HepG2 (cell line): ENCODE data around the gene CTIF. TPM values are rescaled to one million over a fixed set of nuclear protein-coding genes. Genes with fewer than 3 reads are reported as not detected.

Experiments used
- ATAC-seq: fragments of 200-7000 bp; cut with Tn5 transposase; 3 replicates; pipeline ENCODE4 v1.9.1; 2020; ENCODE audit warnings: mild to moderate bottlenecking, moderate library complexity
- BruUV-seq: library from RNA; stranded (reverse); fragments of 400-500 nt; replicated peaks from 2 replicates; lab custom pipeline; 2021; lab: Mats Ljungman, UMichigan
- CTCF ChIA-PET: fragments of 300-600 bp; formaldehyde crosslinking; extraction: SDS; loops from one replicate; lab custom pipeline; 2021; ENCODE audit warnings: low total read pairs, inconsistent platforms, low intra/inter-chr PET ratio; lab: Yijun Ruan, JAX
- POLR2A ChIA-PET: fragments of 350-600 bp; sonication (Branson Sonifier 250); formaldehyde crosslinking; loops from one replicate; lab custom pipeline; 2020; ENCODE audit warnings: antibody characterized with exemption, inconsistent platforms; lab: Yijun Ruan, JAX
- DNase-seq: peaks from one replicate; pipeline ENCODE4 v3.0.0-alpha.2; 2015; ENCODE audit warnings: low spot score
- FAIRE-seq: peaks from 3 replicates; lab custom pipeline; 2011; peaks lifted over from hg19 to GRCh38; lab: Jason Lieb, UNC
- H2AFZ ChIP-seq: one replicate; pipeline ENCODE4 v1.6.1; 2011; ENCODE audit warnings: low read length, inconsistent platforms
- H3K27ac ChIP-seq: fragments of 300-600 bp; 3 replicates; pipeline ENCODE4 v1.8.0; 2011; ENCODE audit warnings: mixed run types, mild to moderate bottlenecking, mixed read lengths, low read length, inconsistent platforms; ENCODE audit not compliant: insufficient read depth; ENCODE audit errors: extremely low read length
- H3K27me3 ChIP-seq, 2 experiments: fragments of 200-600 bp in 1 of 2; 2 replicates in 1 of 2; 3 replicates in 1 of 2; pipeline versions ENCODE4 v1.6.0 to v1.8.0; 2011; ENCODE audit warnings: low read length in 2 of 2, mild to moderate bottlenecking in 2 of 2, moderate library complexity in 2 of 2, inconsistent platforms in 1 of 2; ENCODE audit not compliant: insufficient read depth in 2 of 2, control insufficient read depth in 1 of 2
- H3K36me3 ChIP-seq, 2 experiments: fragments of 200-600 bp in 1 of 2; replicated peaks in 1 of 2; 2 replicates in 1 of 2; 3 replicates in 1 of 2; pipeline versions ENCODE4 v1.5.1 to v1.8.0; 2011; ENCODE audit warnings: low read length in 2 of 2, inconsistent platforms in 1 of 2; ENCODE audit not compliant: insufficient read depth in 2 of 2, control insufficient read depth in 1 of 2
- H3K4me1 ChIP-seq: 2 replicates; pipeline ENCODE4 v1.5.1; 2012; ENCODE audit warnings: low read length, inconsistent platforms; ENCODE audit not compliant: insufficient read depth
- H3K4me2 ChIP-seq: 2 replicates; pipeline ENCODE4 v1.6.0; 2011; ENCODE audit warnings: low read depth, low read length, inconsistent platforms
- H3K4me3 ChIP-seq, 3 experiments: fragments of 200-600 bp in 1 of 3; sonication (generic), shearing (Covaris generic) in 1 of 3; replicated peaks in 1 of 3; 2 replicates each; pipeline ENCODE4 v1.5.1; 2011 to 2016; ENCODE audit warnings: low read length in 3 of 3, inconsistent platforms in 2 of 3, low read depth in 2 of 3, mild to moderate bottlenecking in 2 of 3, control low read depth in 1 of 3, mixed read lengths in 1 of 3; ENCODE audit not compliant: insufficient read depth in 1 of 3
- H3K79me2 ChIP-seq: one replicate; pipeline ENCODE4 v1.6.1; 2011; ENCODE audit warnings: low read length, inconsistent platforms; ENCODE audit not compliant: insufficient read depth
- H3K9ac ChIP-seq: 2 replicates; pipeline ENCODE4 v1.6.0; 2011; ENCODE audit warnings: mild to moderate bottlenecking, low read depth, low read length, inconsistent platforms; ENCODE audit not compliant: insufficient read depth
- H3K9me3 ChIP-seq: 2 replicates; pipeline ENCODE4 v1.5.1; 2012; ENCODE audit warnings: mild to moderate bottlenecking, low read length
- H4K20me1 ChIP-seq: 2 replicates; pipeline ENCODE4 v1.6.0; 2011; ENCODE audit warnings: inconsistent platforms, mild to moderate bottlenecking, low read length, moderate library complexity; ENCODE audit not compliant: insufficient read depth
- DNMT1 ChIP-seq: sonication (generic); formaldehyde crosslinking; IDR thresholded peaks from 2 replicates; pipeline ENCODE4 v1.5.1; 2020; ENCODE audit warnings: mild to moderate bottlenecking, missing genetic modification reagents
- KDM5B ChIP-seq: sonication (generic); formaldehyde crosslinking; IDR thresholded peaks from 2 replicates; pipeline ENCODE4 v1.4.0; 2020; ENCODE audit warnings: missing genetic modification reagents, mild to moderate bottlenecking, borderline replicate concordance
- PHF20 ChIP-seq: sonication (generic); formaldehyde crosslinking; IDR thresholded peaks from 2 replicates; pipeline ENCODE4 v1.5.0; 2020; ENCODE audit warnings: mild to moderate bottlenecking, missing genetic modification reagents
- STAT6 ChIP-seq: sonication (generic); formaldehyde crosslinking; IDR thresholded peaks from 2 replicates; pipeline ENCODE4 v1.4.0; 2020; ENCODE audit warnings: missing genetic modification reagents, mild to moderate bottlenecking, borderline replicate concordance
- ZBED4 ChIP-seq: sonication (generic); formaldehyde crosslinking; IDR thresholded peaks from 2 replicates; pipeline ENCODE4 v1.4.0; 2020; ENCODE audit warnings: missing genetic modification reagents, borderline replicate concordance
- ZNF407 ChIP-seq: sonication (generic); formaldehyde crosslinking; IDR thresholded peaks from one replicate; pipeline ENCODE4 v1.5.1; 2020; ENCODE audit warnings: mild to moderate bottlenecking, missing genetic modification reagents; ENCODE audit errors: not compliant biosample characterization
- ZNF546 ChIP-seq: sonication (generic); formaldehyde crosslinking; conservative IDR thresholded peaks from 2 replicates; pipeline ENCODE4 v1.8.1; 2023; ENCODE audit warnings: mild to moderate bottlenecking, missing genetic modification reagents
- WGBS: methylation state at CpG from one replicate; pipeline ENCODE4 v1.1.6; 2017; ENCODE audit warnings: low lambda C conversion rate; 5-methylcytosine and 5-hydroxymethylcytosine counted together
- in situ Hi-C: cut with HindIII; loops from 2 replicates; pipeline ENCODE4 v1.10.0; 2017; ENCODE audit warnings: low pct_unique_long_range_greater_than_20kb; ENCODE audit not compliant: extremely low pct_ligation_motif_present
- intact Hi-C: fragments of 100-400 bp; cut with micrococcal nuclease; formaldehyde crosslinking; loops from one replicate; pipeline ENCODE4 v1.10.0; 2022; ENCODE audit not compliant: unreplicated experiment
- polyA plus RNA-seq, 8 experiments: library from polyadenylated mRNA; depleted of rRNA in 3 of 8; stranded (reverse) in 7 of 8; unstranded in 1 of 8; fragments of >200 nt; fragmentation: Illumina TruSeq in 4 of 8; extraction: Trizol in 4 of 8; gene quantifications; 2 replicates each; pipeline versions ENCODE4 v1.2.1 to v1.2.3, GENCODE V29; 2011 to 2016; ENCODE audit warnings: low read depth in 4 of 8, missing spikeins in 1 of 8, mixed read lengths in 1 of 8; ENCODE audit not compliant: insufficient read depth in 1 of 8
- total RNA-seq, 5 experiments: library from RNA; depleted of rRNA; stranded (reverse); fragments of >200 nt; fragmentation: Illumina TruSeq; extraction: Trizol; gene quantifications; 2 replicates each; pipeline ENCODE4 v1.2.3, GENCODE V29; 2016; ENCODE audit warnings: low read depth in 1 of 5

CTIF gene
- total and polyA plus RNA-seq, 2 of the 13 experiments (the other 11 are each of a cell fraction or from before 2014, with no cell fraction given): 18.2 to 28.0 TPM

GRCh38 chr18:48595703-48596218, 56.9 kb downstream of the CTIF start (continued):
- no peak for TF ChIP-seq ZNF407
- TF ChIP-seq ZNF546 (CRISPR knock-in tag): no peak

- no peaks in the 10 kb centered on the region for H3K9me3 ChIP-seq
- no peak overlapping the region for H2AFZ ChIP-seq
- no peaks in the 10 kb centered on the region for H4K20me1 ChIP-seq
- in situ Hi-C loops: no loop called here
- no peak overlapping the region for H3K27ac ChIP-seq
- no peaks in the 10 kb centered on the region for H3K27me3 ChIP-seq
- FAIRE-seq (no peak), DNase-seq (no peak), ATAC-seq (no peak)
- H3K4me2 ChIP-seq: no peak overlapping the region
- 76% methylated on average over 5 of the region's 5 CpGs for WGBS
- no TSS peak for BruUV-seq
- no peak overlapping the region for H3K9ac ChIP-seq
- POLR2A ChIA-PET: no interaction called here
- H3K4me1 ChIP-seq: no peaks in the 10 kb centered on the region
- H3K36me3 ChIP-seq: peaks cover 4 to 10% of the 10 kb centered on the region in 2 experiments; a peak in 4 of 5 replicates
- H3K79me2 ChIP-seq: peaks cover 7% of the 10 kb centered on the region
- intact Hi-C loops: no loop called here
- CTCF ChIA-PET: no interaction called here
- H3K4me3 ChIP-seq: no peak overlapping the region
- TF ChIP-seq STAT6 (CRISPR knock-in tag) (no peak), PHF20 (no peak), DNMT1 (CRISPR knock-in tag) (no peak), KDM5B (no peak), ZBED4 (CRISPR knock-in tag) (no peak)
These were observed 58.3 kb downstream of the CTIF start for GRCh38 chr18:48597110-48597509.
